Lower leg skin (tissue), 3 donors: ENCODE measurements around the gene SFT2D3.

Experiments
- POLR2A ChIP-seq, 2 donors: fragments of 450-650 bp; IDR thresholded peaks; one replicate each; pipeline ENCODE4 v1.6.1; 2016 to 2017; ENCODE audit warnings: antibody characterized with exemption in 2 of 2, mild to moderate bottlenecking in 1 of 2, moderate library complexity in 1 of 2
- TF ChIP-seq, protein P1 (sequence below), 3 donors: fragments of 450-650 bp; IDR thresholded peaks; one replicate each; pipeline ENCODE4 v1.5.1; 2016; ENCODE audit warnings: antibody characterized with exemption in 3 of 3, mild to moderate bottlenecking in 3 of 3, moderate library complexity in 2 of 3

DNA sequence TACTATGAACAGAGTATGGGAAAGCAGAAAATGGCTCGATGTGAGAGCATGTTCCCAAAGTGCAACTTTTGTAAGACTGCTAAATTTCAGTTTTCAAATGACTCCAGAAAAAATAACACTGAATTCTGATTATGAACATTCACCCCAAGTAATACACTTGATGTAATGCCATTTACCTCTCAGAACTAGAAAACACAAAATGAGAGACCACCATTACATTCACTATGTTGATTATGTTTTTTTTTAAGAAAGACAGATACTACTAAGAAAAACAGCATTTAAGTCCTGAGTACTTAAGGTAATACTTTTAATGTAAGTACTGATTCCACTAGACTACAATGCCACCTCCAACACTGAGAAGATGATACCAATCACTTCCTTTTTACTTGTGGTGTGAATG lies 38.5 kb downstream of the SFT2D3 start:
- TF ChIP-seq, protein P1, sequence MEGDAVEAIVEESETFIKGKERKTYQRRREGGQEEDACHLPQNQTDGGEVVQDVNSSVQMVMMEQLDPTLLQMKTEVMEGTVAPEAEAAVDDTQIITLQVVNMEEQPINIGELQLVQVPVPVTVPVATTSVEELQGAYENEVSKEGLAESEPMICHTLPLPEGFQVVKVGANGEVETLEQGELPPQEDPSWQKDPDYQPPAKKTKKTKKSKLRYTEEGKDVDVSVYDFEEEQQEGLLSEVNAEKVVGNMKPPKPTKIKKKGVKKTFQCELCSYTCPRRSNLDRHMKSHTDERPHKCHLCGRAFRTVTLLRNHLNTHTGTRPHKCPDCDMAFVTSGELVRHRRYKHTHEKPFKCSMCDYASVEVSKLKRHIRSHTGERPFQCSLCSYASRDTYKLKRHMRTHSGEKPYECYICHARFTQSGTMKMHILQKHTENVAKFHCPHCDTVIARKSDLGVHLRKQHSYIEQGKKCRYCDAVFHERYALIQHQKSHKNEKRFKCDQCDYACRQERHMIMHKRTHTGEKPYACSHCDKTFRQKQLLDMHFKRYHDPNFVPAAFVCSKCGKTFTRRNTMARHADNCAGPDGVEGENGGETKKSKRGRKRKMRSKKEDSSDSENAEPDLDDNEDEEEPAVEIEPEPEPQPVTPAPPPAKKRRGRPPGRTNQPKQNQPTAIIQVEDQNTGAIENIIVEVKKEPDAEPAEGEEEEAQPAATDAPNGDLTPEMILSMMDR (IDR thresholded peaks at IDR 0.05): no peak
- no peak for TF ChIP-seq POLR2A (IDR thresholded peaks at IDR 0.05)
